ENCODE data around the gene ANKRD13C.

GRCh38 chr1:70397013-70397412, 42.5 kb upstream of the ANKRD13C start:
- no peak for TF ChIP-seq ZFP3 (CRISPR knock-in tag; IDR thresholded peaks at IDR 0.05)
- no peak for TF ChIP-seq PATZ1 (CRISPR knock-in tag; IDR thresholded peaks at IDR 0.05; ENCODE audit: borderline replicate concordance)
- no peak for TF ChIP-seq ESRRG (CRISPR knock-in tag; IDR thresholded peaks at IDR 0.05)
- no peak for TF ChIP-seq CREB5 (CRISPR knock-in tag; IDR thresholded peaks at IDR 0.05; ENCODE audit: low read depth)
- TF ChIP-seq ZFP30 (CRISPR knock-in tag; IDR thresholded peaks at IDR 0.05) = no peak
- TF ChIP-seq SNAI2 (CRISPR knock-in tag; IDR thresholded peaks at IDR 0.05) = no peak
- no peak for TF ChIP-seq TCF4 (CRISPR knock-in tag; IDR thresholded peaks at IDR 0.05; ENCODE audit: borderline replicate concordance)
- no peak for TF ChIP-seq RARB (CRISPR knock-in tag; IDR thresholded peaks at IDR 0.05)
- no peak for TF ChIP-seq ISL1 (CRISPR knock-in tag; IDR thresholded peaks at IDR 0.05)
- TF ChIP-seq ZC3H10 (CRISPR knock-in tag; IDR thresholded peaks at IDR 0.05) = no peak

All from SK-N-SH treated with all-trans-retinoic acid at 6 μM for 48 hours (cell line).